ENCODE data around the gene CRYBB3. TPM values are rescaled to one million over a fixed set of nuclear protein-coding genes. Genes with fewer than 3 reads are reported as not detected.

The CRYBB3 gene
- total and polyA plus RNA-seq, 2 donors (not counting 1 experiment from before 2014, with no cell fraction given), result not detected

DNA sequence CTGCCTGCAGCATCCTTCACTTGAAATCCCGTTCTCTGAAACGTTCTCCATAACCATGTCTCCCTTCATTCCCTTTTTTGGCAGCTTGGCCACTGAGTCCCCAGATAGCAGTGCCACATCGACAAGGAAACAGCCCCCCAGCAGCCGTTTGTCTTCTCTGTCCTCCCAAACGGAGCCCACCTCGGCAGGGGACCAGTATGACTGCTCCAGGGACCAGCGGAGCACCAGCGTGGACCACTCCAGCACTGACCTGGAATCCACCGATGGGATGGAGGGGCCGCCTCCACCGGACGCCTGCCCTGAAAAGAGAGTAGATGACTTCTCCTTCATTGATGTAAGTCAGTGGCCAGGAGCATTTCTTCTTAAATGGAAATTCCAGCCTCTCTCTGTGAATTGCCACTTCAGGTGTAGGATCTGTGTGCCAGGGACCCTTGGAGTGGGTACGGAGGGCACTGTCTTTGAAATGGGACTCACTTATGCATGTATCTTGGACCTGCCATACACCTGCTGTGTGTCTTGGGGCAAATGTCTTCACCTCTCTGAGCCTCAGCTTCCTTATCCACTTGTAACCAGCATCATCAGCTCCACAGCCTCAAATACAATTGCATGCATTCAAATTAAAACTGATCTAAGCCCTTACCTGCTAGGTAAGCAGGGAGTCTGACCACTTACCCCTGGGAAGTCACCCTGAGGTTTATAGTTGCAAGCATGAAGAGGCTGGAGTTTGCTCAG lies 25.3 kb upstream of the CRYBB3 start:
- Mint-ChIP-seq H3K4me1 (no peaks in the 10 kb centered on the region), H3K27ac (no peak overlapping the region), H3K9me3 (ENCODE audit: insufficient read depth) (peaks cover 1% of the 10 kb centered on the region), H3K4me3 (no peak overlapping the region), H3K27me3 (no peaks in the 10 kb centered on the region)
- TF ChIP-seq EZH2 (IDR thresholded peaks at IDR 0.05; ENCODE audit: borderline replicate concordance, insufficient read depth, low read depth, low read length, poor library complexity, severe bottlenecking), result no peak
- TF ChIP-seq, protein P1, sequence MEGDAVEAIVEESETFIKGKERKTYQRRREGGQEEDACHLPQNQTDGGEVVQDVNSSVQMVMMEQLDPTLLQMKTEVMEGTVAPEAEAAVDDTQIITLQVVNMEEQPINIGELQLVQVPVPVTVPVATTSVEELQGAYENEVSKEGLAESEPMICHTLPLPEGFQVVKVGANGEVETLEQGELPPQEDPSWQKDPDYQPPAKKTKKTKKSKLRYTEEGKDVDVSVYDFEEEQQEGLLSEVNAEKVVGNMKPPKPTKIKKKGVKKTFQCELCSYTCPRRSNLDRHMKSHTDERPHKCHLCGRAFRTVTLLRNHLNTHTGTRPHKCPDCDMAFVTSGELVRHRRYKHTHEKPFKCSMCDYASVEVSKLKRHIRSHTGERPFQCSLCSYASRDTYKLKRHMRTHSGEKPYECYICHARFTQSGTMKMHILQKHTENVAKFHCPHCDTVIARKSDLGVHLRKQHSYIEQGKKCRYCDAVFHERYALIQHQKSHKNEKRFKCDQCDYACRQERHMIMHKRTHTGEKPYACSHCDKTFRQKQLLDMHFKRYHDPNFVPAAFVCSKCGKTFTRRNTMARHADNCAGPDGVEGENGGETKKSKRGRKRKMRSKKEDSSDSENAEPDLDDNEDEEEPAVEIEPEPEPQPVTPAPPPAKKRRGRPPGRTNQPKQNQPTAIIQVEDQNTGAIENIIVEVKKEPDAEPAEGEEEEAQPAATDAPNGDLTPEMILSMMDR (IDR thresholded peaks at IDR 0.05), result no peak
- ATAC-seq (ENCODE audit: low read depth) (no peak), DNase-seq (no peak)
- no peak overlapping the region for H3K4me3 ChIP-seq (ENCODE audit: control extremely low read depth in 1 of 5, extremely low read depth in 1 of 5, insufficient read depth in 1 of 5, low read depth in 2 of 5, low read length in 4 of 5)
- H3K4me1 ChIP-seq (ENCODE audit: control insufficient read depth in 2 of 2, insufficient read depth in 2 of 2, low read length in 2 of 2), result no peaks in the 10 kb centered on the region
- H2AFZ ChIP-seq (ENCODE audit: insufficient read depth, low read depth, low read length, poor library complexity, severe bottlenecking), result no peak overlapping the region
- H3K9ac ChIP-seq (ENCODE audit: low read length), result no peak overlapping the region
- WGBS (ENCODE audit: insufficient coverage), result 89% methylated on average over 11 of the region's 13 CpGs
- ChIA-PET POLR2A (no interaction called here), CTCF (no interaction called here)
- H3K27ac ChIP-seq (ENCODE audit: low read length in 2 of 2), result no peak overlapping the region
- no peaks in the 10 kb centered on the region for H3K36me3 ChIP-seq (replicated peaks in 1 of 2; ENCODE audit: control extremely low read depth in 1 of 2, control insufficient read depth in 1 of 2, extremely low read depth in 1 of 2, insufficient read depth in 2 of 2, low read length in 1 of 2)
- H4K20me1 ChIP-seq (ENCODE audit: control insufficient read depth, insufficient read depth, low read length, poor library complexity, severe bottlenecking), result no peaks in the 10 kb centered on the region
- intact Hi-C loops (cut with micrococcal nuclease), result no loop called here
- H3K4me2 ChIP-seq (replicated peaks; ENCODE audit: low read depth, low read length, poor library complexity, severe bottlenecking), result no peak overlapping the region
- H3K9me3 ChIP-seq (ENCODE audit: control extremely low read depth in 1 of 3, control insufficient read depth in 2 of 3, insufficient read depth in 1 of 3, low read length in 2 of 3), result peaks cover 0 to 7% (median 0%) of the 10 kb centered on the region in 3 donors
- H3K27me3 ChIP-seq (replicated peaks in 1 of 4; ENCODE audit: control extremely low read depth in 1 of 4, control insufficient read depth in 3 of 4, insufficient read depth in 4 of 4, low read length in 3 of 4), result no peaks in the 10 kb centered on the region
- H3K79me2 ChIP-seq (ENCODE audit: control insufficient read depth, insufficient read depth, low read length), result no peaks in the 10 kb centered on the region

DNA sequence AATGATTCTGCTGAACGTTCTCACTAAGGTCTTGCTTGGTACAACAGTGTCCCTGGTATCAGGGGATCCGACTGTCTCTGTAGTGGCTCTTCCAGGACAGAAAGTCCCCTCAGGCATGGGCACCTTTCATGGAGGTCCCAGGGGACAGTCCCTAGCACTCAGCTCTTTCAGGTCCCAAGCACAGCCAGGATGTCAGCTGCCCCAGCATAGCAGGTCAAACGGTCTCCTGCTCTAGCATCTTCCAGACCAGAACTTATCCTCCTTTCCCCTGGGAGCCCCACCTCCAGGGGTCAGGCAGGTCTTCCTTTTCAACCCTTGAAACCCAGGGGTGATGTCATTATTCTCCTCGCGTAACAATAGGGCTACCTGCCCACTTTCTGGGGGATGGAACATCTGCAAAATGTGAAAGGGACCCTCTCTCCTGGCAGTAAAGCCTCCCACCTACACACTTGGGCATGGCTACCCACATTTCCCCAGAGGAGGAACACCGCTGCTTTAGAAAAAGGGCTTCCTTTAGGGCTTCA lies 24.7 kb upstream of the CRYBB3 start:
- H3K4me1 ChIP-seq (ENCODE audit: control insufficient read depth in 2 of 2, insufficient read depth in 2 of 2, low read length in 2 of 2), result no peaks in the 10 kb centered on the region
- H3K9me3 ChIP-seq (ENCODE audit: control extremely low read depth in 1 of 3, control insufficient read depth in 2 of 3, insufficient read depth in 1 of 3, low read length in 2 of 3), result peaks cover 0 to 7% (median 3%) of the 10 kb centered on the region in 3 donors
- no peaks in the 10 kb centered on the region for H4K20me1 ChIP-seq (ENCODE audit: control insufficient read depth, insufficient read depth, low read length, poor library complexity, severe bottlenecking)
- ChIA-PET POLR2A (no interaction called here), CTCF (no interaction called here)
- intact Hi-C loops (cut with micrococcal nuclease), result no loop called here
- DNase-seq (no peak), ATAC-seq (ENCODE audit: low read depth) (no peak)
- no peak overlapping the region for H2AFZ ChIP-seq (ENCODE audit: insufficient read depth, low read depth, low read length, poor library complexity, severe bottlenecking)
- no peak overlapping the region for H3K27ac ChIP-seq (ENCODE audit: low read length in 2 of 2)
- TF ChIP-seq, protein P1 (IDR thresholded peaks at IDR 0.05), result no peak
- no peak for TF ChIP-seq EZH2 (IDR thresholded peaks at IDR 0.05; ENCODE audit: borderline replicate concordance, insufficient read depth, low read depth, low read length, poor library complexity, severe bottlenecking)
- Mint-ChIP-seq H3K27ac (no peak overlapping the region), H3K27me3 (no peaks in the 10 kb centered on the region), H3K4me3 (no peak overlapping the region), H3K4me1 (no peaks in the 10 kb centered on the region), H3K9me3 (ENCODE audit: insufficient read depth) (peaks cover 7% of the 10 kb centered on the region)
- no peaks in the 10 kb centered on the region for H3K27me3 ChIP-seq (replicated peaks in 1 of 4; ENCODE audit: control extremely low read depth in 1 of 4, control insufficient read depth in 3 of 4, insufficient read depth in 4 of 4, low read length in 3 of 4)
- no peak overlapping the region for H3K9ac ChIP-seq (ENCODE audit: low read length)
- WGBS (ENCODE audit: insufficient coverage), result 89% methylated on average over 4 of the region's 6 CpGs
- no peak overlapping the region for H3K4me3 ChIP-seq (ENCODE audit: control extremely low read depth in 1 of 5, extremely low read depth in 1 of 5, insufficient read depth in 1 of 5, low read depth in 2 of 5, low read length in 4 of 5)
- H3K79me2 ChIP-seq (ENCODE audit: control insufficient read depth, insufficient read depth, low read length), result no peaks in the 10 kb centered on the region
- H3K36me3 ChIP-seq (replicated peaks in 1 of 2; ENCODE audit: control extremely low read depth in 1 of 2, control insufficient read depth in 1 of 2, extremely low read depth in 1 of 2, insufficient read depth in 2 of 2, low read length in 1 of 2), result no peaks in the 10 kb centered on the region
- no peak overlapping the region for H3K4me2 ChIP-seq (replicated peaks; ENCODE audit: low read depth, low read length, poor library complexity, severe bottlenecking)
